HG03442 (cell line): ENCODE results near the gene MPZL3.

ENCODE experiments used
- ATAC-seq: cut with Tn5 transposase; IDR thresholded peaks from one replicate; pipeline ENCODE4 v1.9.1; 2021; ENCODE audit warnings: mild to moderate bottlenecking, moderate library complexity; ENCODE audit not compliant: unreplicated experiment

MPZL3 gene, protein sequence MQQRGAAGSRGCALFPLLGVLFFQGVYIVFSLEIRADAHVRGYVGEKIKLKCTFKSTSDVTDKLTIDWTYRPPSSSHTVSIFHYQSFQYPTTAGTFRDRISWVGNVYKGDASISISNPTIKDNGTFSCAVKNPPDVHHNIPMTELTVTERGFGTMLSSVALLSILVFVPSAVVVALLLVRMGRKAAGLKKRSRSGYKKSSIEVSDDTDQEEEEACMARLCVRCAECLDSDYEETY

DNA sequence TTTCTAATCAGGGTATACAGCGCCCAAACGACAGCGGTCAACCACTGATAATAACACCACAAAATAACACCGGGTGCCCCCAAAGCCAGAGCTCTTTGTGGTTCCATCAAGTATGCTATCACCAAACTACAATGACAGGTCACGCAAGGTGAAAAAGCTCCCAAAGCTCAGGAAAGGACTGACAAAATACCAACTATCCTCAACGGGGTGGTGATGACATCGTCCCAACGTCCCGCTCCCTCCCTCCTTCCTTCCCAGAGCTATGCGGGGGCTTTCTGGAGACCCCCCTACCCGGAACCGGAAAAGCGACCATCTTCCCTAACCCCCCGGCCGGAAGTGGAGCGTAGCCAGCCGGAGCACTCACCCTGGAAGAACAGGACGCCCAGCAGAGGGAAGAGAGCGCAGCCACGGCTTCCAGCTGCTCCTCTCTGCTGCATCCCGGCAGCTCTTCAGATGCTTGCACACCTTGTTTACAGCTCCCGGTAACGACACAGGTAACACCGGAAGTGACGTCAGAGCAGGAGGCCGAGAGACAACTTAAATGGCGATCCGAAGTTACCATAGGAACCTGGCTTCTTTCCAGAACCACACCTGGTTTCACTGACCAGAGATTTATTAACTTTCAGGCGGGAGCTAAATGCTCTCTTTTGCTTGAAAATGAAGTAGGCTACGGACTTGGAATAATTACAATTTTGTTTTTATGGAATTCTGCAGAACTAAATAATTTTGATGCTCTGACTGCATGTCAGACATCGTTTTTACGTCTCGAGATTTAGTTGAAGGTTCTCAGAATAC is at the start of gene MPZL3:
Gene MPZL3 (minus strand): TSS at position 508 of the 795 bp plus-strand sequence. CDS start 71 bp downstream, at position 437.
- ATAC-seq: peak; percentile 73

DNA sequence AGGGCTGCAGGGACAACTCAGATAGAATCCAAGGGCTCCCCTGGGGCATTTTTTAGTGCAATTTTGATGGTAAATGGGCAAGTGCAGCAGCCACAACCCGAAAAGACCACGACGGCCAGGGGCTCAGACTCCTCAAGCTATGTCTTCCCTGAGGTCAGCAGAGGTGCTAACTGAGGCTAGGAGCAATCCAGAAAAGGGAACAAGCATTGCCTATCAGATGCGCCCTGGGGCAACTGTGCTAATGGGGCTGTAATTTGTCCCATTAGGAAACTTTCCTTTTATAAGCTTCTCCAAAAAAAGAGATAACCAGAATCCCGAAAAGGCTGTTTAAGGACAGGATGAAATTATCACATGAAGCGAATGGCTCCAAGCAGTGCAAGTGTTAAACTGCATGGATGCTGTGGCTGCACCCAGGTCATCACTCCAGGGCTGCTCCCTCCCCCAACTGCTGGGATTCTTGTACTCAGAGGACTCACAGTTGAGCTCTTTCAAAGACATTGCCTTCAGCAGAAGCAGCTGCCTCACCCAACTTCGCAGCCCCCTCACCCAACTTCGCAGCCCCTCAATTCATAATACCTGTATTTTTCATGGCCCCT is 49.5 kb upstream of the MPZL3 start:
- no peak for ATAC-seq

DNA sequence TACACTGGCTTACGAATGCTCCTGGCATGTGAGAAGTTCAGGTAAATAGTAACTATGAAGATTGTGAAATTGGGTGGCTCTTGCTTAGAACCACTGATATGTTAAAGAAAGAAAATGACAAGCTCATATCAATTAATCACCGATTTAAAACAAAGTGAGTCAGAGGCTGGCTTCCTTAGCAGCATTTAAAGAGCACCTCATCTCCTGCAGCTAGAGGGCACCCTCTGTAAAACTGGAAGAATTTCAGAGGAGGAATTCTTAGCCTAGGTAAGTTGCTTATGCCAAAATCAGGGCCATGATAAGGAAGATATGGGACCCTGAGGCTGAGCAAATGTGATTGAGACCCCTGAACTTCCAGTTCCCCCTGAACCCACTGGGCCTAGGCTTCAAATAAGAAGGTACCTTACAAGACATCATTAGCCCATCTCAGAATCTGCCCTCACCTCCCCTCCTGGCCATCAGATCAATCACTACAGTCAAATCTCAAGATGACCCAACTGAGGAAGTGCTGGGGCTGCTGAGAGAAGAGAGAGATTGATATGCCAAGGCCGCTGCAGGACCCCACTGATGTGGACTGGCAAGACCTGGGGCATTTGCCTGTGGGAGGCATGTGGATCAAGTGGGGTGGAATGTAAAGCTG is 43.8 kb upstream of the MPZL3 start:
- ATAC-seq: no peak

DNA sequence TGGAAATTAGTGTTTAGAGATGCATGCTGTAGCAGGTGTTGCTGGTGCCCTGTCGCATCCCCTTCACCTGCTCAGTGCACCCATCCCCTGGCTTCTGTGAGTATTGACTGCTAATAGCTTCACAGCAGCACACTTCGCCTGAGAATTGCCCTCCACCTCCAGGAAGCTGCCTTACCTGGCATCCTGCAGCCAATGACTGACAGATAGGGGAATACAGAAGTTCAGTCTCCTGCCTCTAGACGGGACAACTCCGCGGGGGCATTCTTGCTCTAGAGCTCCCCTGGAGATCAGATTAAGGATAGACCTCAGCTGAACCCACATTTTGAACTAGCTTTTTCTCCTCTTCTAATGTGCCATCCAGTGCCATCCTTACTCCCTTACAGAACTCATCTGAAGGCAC is 43.0 kb upstream of the MPZL3 start:
- ATAC-seq: no peak

DNA sequence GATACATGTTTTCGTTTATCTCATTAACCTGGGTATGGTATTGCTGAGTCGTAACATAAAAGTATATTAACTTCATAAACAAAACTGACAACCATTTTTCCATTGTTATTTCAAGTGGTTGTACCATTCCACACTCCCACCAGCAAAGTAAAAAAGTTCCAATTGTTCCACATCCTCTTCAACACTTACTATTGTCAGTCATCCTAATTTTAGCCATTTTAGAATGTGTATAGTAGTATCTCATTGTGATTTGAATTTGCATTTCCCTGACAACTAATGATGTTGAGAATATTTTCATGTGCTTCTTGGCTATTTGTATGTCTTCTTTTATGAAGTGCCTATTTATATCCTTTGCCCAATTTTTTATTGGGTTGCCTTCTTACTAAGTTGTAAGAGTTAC is 41.9 kb upstream of the MPZL3 start:
- no peak for ATAC-seq

DNA sequence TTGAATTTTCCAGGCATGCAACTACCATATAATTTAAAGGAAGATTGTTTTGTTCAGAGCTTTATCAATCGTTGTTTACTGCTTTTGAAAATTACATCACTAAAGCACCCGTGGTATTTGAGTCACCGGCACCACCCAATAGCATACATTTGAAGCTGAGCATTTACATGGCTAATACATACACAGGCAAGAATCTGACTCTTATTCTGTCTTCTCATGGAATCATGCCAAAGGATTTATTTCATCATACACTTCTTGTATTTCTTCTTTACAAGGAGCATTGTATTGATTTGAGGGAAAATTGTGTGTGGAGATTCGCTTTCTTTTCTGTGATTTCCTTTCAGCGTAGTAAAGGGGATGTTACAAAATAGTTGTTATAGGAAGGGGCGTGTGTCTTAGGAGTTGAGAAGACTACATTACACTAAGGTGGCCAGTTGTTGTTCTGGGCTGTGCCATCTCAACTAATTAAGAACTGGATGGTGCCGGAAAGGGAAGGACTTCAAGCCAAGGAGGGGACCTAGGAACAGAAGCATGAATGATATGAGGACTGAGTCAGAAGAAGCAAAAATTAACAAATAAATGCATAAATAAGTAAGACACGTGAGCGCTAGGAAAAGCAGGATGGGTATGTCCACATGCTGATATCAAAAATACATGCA is 39.4 kb upstream of the MPZL3 start:
- ATAC-seq: no peak

DNA sequence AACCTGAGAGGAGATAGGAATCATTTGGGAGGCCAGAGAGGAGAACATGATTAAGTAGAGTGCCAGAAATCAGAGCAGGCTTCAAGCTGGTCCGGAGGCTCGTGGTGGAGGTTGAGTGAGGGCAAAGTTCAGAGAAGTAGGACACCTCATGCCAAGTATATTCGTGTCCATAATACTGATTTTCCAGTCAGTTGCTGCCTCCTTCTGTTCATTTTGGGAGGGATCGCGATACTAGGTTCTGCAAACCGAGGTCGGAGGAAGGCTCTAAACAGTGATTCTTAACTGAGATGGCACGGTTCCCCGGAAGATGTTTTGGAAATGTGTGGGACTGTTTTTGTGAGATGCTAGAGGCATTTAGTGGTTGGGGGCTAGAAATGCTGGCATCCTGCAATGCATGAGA is 38.8 kb upstream of the MPZL3 start:
- no peak for ATAC-seq

DNA sequence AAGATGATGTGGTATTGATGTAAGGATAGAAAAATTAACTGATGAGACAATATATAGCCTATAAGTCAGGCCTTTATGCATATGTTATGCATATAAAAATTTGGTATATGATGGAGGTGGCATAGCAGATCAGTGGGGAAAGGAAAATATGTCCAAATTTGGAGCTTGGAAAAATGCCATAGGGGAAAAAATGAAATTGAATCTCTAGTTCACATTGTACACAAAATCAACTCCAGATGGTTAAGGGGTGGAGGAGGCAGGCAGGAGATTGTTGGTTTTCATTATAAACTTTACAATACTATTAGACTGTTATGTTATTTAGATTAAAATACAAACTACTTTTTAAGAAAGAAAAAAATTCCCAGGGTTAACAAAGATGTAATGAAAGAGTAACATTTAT is 37.2 kb upstream of the MPZL3 start:
- ATAC-seq: no peak

DNA sequence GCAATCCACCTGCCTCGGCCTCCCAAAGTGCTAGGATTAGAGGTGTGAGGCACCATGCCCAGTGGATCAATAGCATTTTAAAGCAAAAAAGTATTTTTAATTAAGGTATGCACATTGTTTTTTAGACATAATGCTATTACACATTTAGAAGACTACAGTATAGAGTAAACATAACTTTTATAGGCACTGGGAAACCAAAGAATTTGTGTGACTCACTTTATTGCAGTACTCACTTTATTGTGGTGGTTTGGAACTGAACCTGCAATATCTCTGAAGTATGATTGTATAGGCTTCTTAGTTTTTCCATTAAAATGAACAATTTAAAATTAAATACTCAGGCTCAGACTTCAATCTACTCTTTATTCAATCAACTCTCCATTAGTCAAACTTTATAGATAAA is 34.8 kb upstream of the MPZL3 start:
- ATAC-seq: no peak

DNA sequence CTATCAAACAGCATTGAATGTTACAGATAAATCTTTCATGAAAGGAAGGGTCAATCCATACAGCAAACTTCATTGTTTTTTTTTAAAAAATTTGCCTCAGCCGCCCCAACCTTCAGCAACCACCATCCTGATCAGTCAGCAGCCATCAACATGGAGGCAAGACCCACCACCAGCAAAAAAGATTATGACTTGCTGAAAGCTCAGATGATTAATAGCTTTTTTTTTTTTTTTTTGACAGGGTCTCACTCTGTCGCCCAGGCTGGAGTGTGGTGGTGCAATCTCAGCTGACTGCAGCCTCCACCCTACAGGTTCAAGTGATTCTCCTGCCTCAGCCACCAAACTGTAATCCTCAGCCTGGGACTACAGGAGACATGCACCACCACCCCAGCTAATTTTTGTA is 34.4 kb upstream of the MPZL3 start:
- no peak for ATAC-seq

DNA sequence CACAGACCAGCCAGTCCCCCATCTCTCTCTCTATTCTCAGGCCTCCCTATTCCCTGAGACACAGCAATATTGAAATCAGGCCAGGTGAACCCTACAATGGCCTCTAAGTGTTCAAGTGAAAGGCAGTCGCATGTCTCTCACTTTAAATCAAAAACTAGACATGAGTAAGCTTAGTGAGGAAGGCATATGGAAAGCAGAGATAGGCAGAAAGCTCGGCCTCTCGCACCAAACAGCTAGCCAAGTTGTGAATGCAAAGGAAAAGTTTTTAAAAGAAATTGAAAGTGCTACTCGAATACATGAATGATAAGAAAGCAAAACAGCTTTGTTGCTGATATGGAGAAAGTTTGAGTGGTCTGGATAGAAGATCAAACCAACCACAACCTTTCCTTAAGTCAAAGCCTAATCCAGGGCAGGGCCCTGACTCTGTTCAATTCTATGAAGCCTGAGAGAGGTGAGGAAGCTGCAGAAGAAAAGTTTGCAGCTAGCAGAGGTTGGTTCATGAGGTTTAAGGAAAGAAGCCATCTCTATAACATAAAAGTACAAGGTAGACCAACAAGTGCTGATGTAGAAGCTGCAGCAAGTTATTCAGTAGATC is 31.7 kb upstream of the MPZL3 start:
- no peak for ATAC-seq

DNA sequence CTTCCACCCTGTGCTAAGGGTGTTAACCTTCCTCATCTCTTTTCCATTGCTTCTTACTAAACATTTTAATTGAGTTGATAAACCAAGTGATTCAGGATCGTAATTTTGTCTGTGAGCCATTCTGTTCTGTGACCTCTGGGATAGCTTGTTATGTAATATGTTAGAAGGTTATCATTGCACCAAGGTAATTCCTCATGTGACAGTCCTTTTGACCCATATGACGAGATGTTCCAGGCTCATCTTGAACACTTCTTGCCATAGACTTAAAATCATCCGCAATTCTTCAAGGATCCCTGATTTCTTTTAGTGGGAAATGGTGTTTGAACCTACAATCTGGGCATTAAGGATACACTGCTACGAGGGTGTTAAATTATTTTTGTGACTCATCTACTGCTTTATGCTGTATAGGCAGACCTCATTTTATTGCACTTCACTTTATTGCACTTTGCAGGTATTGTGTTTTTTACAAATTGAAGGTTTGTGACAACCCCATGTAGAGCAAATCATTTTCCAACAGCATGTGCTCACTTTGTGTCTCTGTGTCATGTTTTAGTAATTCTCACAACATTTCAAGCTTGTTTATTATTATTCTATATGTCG is 31.0 kb upstream of the MPZL3 start:
- no peak for ATAC-seq

DNA sequence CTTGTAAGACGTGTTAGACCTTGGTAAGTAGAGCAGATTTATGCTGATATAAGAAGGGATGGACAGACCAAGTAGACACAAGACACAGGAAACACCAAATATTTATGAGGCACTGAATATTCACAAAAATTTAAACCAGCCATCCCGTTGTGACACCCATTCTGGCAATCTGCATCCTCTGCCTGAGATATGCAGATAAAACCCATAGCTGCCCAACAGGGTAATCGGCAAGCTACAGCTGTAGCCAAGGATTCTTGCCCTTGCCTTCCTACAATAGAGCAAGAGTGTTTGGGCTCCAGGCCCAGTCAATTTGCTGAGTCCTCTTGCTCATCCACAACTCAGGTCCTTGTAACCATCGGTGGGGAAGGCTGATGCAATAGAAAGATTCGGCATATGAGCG is 30.4 kb upstream of the MPZL3 start:
- ATAC-seq: no peak

DNA sequence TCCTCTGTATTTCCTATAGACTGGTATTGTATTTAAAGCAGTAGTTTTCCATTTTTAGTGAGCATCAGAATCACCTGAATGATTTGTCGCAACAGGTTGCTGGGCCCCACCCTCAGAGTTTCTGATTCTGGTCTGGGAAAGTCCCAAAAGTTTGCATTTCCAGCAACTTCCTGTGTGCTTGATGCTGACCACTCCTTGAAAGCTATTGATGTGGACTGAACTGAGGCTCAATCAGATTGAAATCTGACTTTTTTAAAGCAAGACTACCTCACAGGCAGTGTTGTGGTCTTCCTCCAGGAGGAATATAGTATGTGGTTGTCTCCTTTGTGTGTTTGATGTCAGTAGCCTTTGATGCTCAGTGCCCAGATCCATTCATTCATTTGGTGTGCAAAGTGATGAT is 29.1 kb upstream of the MPZL3 start:
- ATAC-seq: no peak

DNA sequence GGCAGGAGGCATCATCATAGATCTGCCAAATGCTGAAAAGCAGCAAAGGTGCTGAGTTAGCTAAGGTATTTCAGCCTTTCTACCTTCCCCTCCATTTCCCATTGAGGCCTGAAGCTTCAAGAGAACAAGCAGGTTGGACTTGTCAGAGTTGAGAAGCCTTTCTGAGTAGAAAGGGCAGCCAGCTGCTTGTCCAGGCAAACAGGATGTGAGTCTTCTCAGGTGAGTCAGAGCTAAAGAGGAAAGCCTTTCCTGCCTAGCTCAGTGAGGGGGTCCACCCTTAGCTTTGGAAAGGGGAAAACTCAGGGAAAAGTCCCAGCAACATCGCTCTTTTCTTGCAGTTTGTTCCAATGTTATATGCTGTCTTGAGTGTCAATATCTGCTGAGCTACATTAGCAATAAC is 25.1 kb upstream of the MPZL3 start:
- no peak for ATAC-seq

DNA sequence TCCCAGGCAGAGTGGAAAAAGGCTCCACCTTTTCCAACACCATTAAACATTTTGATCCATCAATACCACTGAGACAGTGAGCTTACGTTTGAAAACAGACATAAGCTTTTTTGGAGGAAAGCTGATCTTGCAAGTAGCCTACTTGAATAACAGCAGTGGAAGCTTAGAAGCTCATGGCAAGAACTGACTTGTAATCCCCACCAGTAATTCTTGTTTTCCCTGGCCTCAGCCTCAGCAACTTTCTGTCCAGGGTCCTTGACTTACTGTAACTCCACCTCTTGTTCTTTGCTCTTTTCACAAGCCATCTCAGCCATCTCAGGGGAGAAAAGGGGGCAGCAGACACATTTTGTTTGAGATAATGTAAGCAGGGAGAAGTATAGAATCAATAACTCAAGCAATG is 24.3 kb upstream of the MPZL3 start:
- ATAC-seq: no peak

DNA sequence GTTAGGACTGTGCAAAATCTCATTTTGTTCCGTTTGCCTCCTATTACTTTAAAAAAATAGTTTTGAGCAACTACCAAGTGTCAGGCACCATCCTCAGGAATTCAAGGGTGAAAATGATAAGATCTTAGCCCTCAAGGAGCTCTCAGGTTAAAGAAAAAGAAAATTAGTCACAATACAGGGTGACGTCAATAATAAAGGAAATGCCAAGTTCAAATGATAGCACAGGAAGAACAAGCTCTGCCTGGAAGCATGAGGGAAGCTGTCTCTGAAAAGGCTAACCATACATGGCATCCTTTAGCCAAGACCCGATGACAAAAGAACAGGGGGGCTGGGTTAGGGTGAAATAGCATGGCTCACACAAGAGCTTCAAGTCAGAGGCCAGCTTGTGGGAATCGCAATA is 23.0 kb upstream of the MPZL3 start:
- ATAC-seq: no peak

DNA sequence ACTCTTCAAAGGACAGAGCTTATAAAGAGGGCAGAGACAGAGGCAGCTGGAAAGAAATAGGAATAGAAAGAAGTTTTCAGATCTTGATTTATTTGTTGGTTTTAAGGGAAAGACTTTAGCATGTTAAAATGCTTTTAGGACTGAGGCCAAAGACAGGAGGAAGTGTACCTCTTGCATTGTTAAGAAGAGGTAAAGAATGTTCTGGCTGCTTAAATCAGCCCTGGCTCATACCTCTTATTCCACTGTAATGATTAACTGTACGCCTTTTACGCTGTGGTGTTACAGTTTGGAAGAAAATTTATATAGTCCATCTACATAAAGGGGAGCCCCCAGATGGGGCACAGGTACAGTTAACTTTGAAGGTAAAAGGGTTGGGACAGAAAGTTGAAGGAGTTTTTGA is 22.0 kb upstream of the MPZL3 start:
- ATAC-seq: no peak

DNA sequence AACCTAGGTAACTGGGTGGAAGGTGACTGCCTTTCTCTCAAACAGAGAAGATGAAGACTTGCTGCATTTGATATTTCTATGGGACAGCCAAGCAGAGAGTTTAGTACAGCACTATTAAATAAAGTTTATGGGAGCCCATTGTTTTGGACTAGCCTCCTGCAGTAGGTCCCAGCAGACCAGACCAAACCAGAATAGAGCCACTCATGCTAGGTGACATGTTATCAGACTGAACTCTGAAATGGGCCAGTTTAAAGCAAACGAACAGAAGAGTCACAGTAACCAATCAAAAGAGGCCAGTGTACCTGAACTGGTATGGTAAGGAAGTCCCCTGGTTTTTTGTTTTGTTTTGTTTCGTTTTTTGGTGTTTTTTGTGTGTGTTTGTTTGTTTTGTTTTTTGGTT is 19.8 kb upstream of the MPZL3 start:
- ATAC-seq: no peak

DNA sequence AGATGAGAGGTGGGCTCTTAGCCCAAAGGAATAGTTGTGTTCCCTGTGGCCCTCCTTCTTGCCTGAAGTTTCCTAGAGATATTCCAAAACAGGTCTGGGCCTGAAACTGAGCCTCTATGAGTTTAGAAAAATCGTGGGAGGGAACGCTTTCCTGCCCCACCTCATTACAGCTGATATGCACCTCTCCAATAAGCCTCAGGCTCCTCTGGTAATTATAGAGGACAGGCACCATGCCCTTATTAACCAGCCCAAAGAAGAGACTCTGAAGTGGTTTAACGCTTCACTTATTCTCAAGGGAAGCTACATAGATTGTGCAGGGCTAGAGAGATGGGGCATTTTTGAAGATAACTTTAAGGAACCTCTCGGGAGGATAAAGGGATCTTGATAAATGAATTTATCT is 15.3 kb upstream of the MPZL3 start:
- ATAC-seq: no peak

DNA sequence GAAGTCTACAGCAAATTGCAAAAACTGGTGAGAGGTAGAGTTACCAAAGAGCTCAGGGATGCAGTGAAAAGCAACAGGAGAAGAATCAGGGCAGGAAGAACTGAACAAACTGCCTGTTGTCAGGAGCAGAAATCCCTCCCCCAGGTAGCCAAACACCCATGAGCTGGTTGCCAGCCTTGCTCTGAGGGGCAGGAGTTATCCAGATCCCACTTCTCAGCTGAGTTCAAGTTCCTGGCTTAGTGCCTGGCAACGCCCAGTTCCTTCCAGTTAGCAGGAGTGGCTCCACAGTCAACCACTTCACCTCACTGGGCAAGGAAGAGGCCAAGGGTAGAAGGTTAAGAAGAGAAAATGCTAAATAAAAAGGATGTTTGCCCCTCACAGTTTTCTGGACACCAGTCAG is 13.8 kb upstream of the MPZL3 start:
- no peak for ATAC-seq
